OCI-LY7 (cell line): Measurements from ENCODE around the gene LVRN. TPM values are rescaled to one million over a fixed set of nuclear protein-coding genes. Genes with fewer than 3 reads are reported as not detected.

Experiments used
- BruUV-seq: library from RNA; stranded (reverse); fragments of 400-500 nt; replicated peaks from 2 replicates; lab custom pipeline; 2021; lab: Mats Ljungman, UMichigan
- CTCF ChIA-PET: fragments of 300-600 bp; sonication (Branson Sonifier 250); formaldehyde crosslinking; loops from one replicate; lab custom pipeline; 2022; ENCODE audit warnings: antibody characterized with exemption; ENCODE audit not compliant: unreplicated experiment; lab: Charles Lee
- POLR2A ChIA-PET: fragments of 300-600 bp; sonication (Branson Sonifier 250); formaldehyde crosslinking; loops from one replicate; lab custom pipeline; 2022; ENCODE audit warnings: antibody characterized with exemption; lab: Charles Lee
- DNase-seq: peaks from one replicate; pipeline ENCODE4 v3.0.0-alpha.2; 2015; ENCODE audit warnings: low spot score
- H2AFZ ChIP-seq: fragments of 200-600 bp; sonication (generic), shearing (Covaris generic); 2 replicates; pipeline ENCODE4 v1.6.1; 2014; ENCODE audit warnings: mild to moderate bottlenecking, antibody characterized with exemption, low read length, moderate library complexity
- H3K27ac ChIP-seq: fragments of 200-600 bp; sonication (generic); 2 replicates; pipeline ENCODE4 v1.5.1; 2014; ENCODE audit warnings: mixed run types, low read depth, mild to moderate bottlenecking, moderate library complexity, low read length, inconsistent platforms; ENCODE audit not compliant: poor library complexity, severe bottlenecking
- H3K36me3 ChIP-seq: fragments of 200-600 bp; sonication (generic); 2 replicates; pipeline ENCODE4 v1.6.1; 2014; ENCODE audit warnings: mild to moderate bottlenecking, antibody characterized with exemption, low read length, moderate library complexity, mixed read lengths; ENCODE audit not compliant: insufficient read depth
- H3K4me1 ChIP-seq: fragments of 200-600 bp; sonication (generic); 2 replicates; pipeline ENCODE4 v1.5.1; 2014; ENCODE audit warnings: mild to moderate bottlenecking, low read length; ENCODE audit not compliant: insufficient read depth, poor library complexity, severe bottlenecking
- H3K4me2 ChIP-seq: fragments of 200-600 bp; sonication (generic); 2 replicates; pipeline ENCODE4 v1.6.1; 2014; ENCODE audit warnings: mild to moderate bottlenecking, low read length
- H3K4me3 ChIP-seq: fragments of 200-600 bp; sonication (generic); 2 replicates; pipeline ENCODE4 v1.5.1; 2014; ENCODE audit warnings: mild to moderate bottlenecking, low read depth, low read length; ENCODE audit not compliant: poor library complexity, severe bottlenecking
- H3K79me2 ChIP-seq: fragments of 200-600 bp; sonication (generic); 2 replicates; pipeline ENCODE4 v1.6.1; 2016; ENCODE audit warnings: low read depth, mild to moderate bottlenecking, low read length, moderate library complexity, mixed read lengths; ENCODE audit not compliant: insufficient read depth
- H3K9me2 ChIP-seq: fragments of 200-600 bp; sonication (generic); 2 replicates; pipeline ENCODE4 v1.6.1; 2016; ENCODE audit warnings: mild to moderate bottlenecking, low read length, mixed read lengths; ENCODE audit not compliant: insufficient read depth
- H3K9me3 ChIP-seq: fragments of 200-600 bp; sonication (generic); 2 replicates; pipeline ENCODE4 v1.6.1; 2014; ENCODE audit warnings: mild to moderate bottlenecking, mixed run types, low read length, mixed read lengths
- H4K20me1 ChIP-seq: fragments of 200-600 bp; sonication (generic); 2 replicates; pipeline ENCODE4 v1.6.1; 2014; ENCODE audit warnings: mild to moderate bottlenecking, antibody characterized with exemption, low read length, moderate library complexity, mixed read lengths; ENCODE audit not compliant: insufficient read depth
- EZH2phosphoT487 ChIP-seq: fragments of 200-600 bp; sonication (generic); IDR thresholded peaks from 2 replicates; pipeline ENCODE4 v1.6.1; 2018; ENCODE audit warnings: low read depth, borderline replicate concordance, mild to moderate bottlenecking, mixed run types, antibody characterized with exemption, low read length, moderate library complexity, mixed read lengths
- intact Hi-C: fragments of 100-400 bp; cut with micrococcal nuclease; formaldehyde crosslinking; loops from one replicate; pipeline ENCODE4 v1.10.0; 2022; ENCODE audit not compliant: unreplicated experiment
- total RNA-seq, 2 experiments: library from RNA; depleted of rRNA in 1 of 2; stranded (reverse); fragments of >200 nt in 1 of 2; shearing (Covaris generic) in 1 of 2; gene quantifications; 2 replicates each; pipeline ENCODE4 v1.2.3, GENCODE V29; 2014 to 2022
- TF ChIP-seq, protein P1 (sequence below): fragments of 200-600 bp; sonication (generic); conservative IDR thresholded peaks from 2 replicates; pipeline ENCODE4 v1.5.1; 2014; ENCODE audit warnings: mild to moderate bottlenecking, antibody characterized with exemption, low read length, moderate library complexity, mixed read lengths

LVRN gene
- total RNA-seq, 2 experiments from 2014 or later, result not detected

GRCh38 chr5:115941051-115941675, 21.1 kb upstream of the LVRN start:
- Histone ChIP-seq H3K27ac (no peak overlapping the region), H4K20me1 (no peaks in the 10 kb centered on the region), H3K36me3 (no peaks in the 10 kb centered on the region), H2AFZ (no peak overlapping the region), H3K9me3 (no peaks in the 10 kb centered on the region), H3K79me2 (no peaks in the 10 kb centered on the region), H3K9me2 (no peaks in the 10 kb centered on the region), H3K4me3 (no peak overlapping the region), H3K4me2 (no peak overlapping the region), H3K4me1 (no peaks in the 10 kb centered on the region)
- no peak for DNase-seq
- BruUV-seq, result no TSS peak
- no peak for TF ChIP-seq EZH2phosphoT487
- TF ChIP-seq, protein P1, sequence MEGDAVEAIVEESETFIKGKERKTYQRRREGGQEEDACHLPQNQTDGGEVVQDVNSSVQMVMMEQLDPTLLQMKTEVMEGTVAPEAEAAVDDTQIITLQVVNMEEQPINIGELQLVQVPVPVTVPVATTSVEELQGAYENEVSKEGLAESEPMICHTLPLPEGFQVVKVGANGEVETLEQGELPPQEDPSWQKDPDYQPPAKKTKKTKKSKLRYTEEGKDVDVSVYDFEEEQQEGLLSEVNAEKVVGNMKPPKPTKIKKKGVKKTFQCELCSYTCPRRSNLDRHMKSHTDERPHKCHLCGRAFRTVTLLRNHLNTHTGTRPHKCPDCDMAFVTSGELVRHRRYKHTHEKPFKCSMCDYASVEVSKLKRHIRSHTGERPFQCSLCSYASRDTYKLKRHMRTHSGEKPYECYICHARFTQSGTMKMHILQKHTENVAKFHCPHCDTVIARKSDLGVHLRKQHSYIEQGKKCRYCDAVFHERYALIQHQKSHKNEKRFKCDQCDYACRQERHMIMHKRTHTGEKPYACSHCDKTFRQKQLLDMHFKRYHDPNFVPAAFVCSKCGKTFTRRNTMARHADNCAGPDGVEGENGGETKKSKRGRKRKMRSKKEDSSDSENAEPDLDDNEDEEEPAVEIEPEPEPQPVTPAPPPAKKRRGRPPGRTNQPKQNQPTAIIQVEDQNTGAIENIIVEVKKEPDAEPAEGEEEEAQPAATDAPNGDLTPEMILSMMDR, result no peak
- CTCF ChIA-PET, result no interaction called here
- POLR2A ChIA-PET, result interaction anchor here (0.6 to 1.5 kb wide), 2 partner anchors 14 to 1476 kb away, joined by 3 read pairs; no protein-coding TSS in a partner anchor
- intact Hi-C loops, result no loop called here

- no TSS peak for BruUV-seq
- DNase-seq, result no peak
- intact Hi-C loops, result no loop called here
- Histone ChIP-seq H3K4me2 (no peak overlapping the region), H3K4me3 (no peak overlapping the region), H3K9me2 (no peaks in the 10 kb centered on the region), H3K4me1 (no peaks in the 10 kb centered on the region), H2AFZ (no peak overlapping the region), H3K9me3 (no peaks in the 10 kb centered on the region), H3K27ac (no peak overlapping the region), H4K20me1 (no peaks in the 10 kb centered on the region), H3K36me3 (no peaks in the 10 kb centered on the region), H3K79me2 (no peaks in the 10 kb centered on the region)
- TF ChIP-seq EZH2phosphoT487, result no peak
- TF ChIP-seq, protein P1, result no peak
- CTCF ChIA-PET, result no interaction called here
- POLR2A ChIA-PET, result interaction anchor here (0.8 to 1.2 kb wide), 3 partner anchors 11 to 28 kb away, joined by 3 to 4 read pairs (median 3); no protein-coding TSS in a partner anchor
These were observed 17.8 kb upstream of the LVRN start for GRCh38 chr5:115944501-115944900.

DNA sequence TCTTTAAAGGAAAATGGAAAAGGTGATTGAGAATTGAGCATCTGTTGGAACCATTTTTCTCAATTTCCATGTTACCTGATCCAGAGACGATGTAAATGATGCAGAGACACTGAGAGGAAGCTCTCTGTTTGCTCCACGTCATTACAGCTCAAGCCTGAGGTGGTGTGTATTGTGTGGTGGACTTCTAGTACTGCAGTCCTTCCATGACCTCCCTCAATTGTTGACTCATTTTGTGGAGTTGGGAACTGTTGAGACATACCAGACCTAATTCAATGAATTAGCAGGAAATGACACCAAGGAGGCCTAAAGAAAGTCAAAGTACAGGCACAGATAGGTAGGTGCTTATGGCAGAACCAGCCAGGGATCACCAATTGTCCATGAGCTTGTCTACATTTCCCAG, 15.6 kb upstream of the LVRN start:
- DNase-seq, result no peak
- no TSS peak for BruUV-seq
- CTCF ChIA-PET, result no interaction called here
- no peaks in the 10 kb centered on the region for H3K9me2 ChIP-seq
- no peak overlapping the region for H2AFZ ChIP-seq
- intact Hi-C loops, result loop anchor here (2.0 kb wide), 1 partner anchor 68 kb away; no protein-coding TSS in a partner anchor
- POLR2A ChIA-PET, result no interaction called here
- TF ChIP-seq, protein P1, result no peak
- TF ChIP-seq EZH2phosphoT487, result no peak
- H3K4me2 ChIP-seq, result no peak overlapping the region
- no peaks in the 10 kb centered on the region for H3K4me1 ChIP-seq
- no peaks in the 10 kb centered on the region for H4K20me1 ChIP-seq
- no peak overlapping the region for H3K4me3 ChIP-seq
- H3K79me2 ChIP-seq, result no peaks in the 10 kb centered on the region
- H3K27ac ChIP-seq, result no peak overlapping the region
- no peaks in the 10 kb centered on the region for H3K9me3 ChIP-seq
- H3K36me3 ChIP-seq, result no peaks in the 10 kb centered on the region
